GM18498 (cell line): Measurements from ENCODE around the gene SPP1.
"Not testable (repeated sequence)": the region's sequence is repeated elsewhere in the genome, so short reads cannot be mapped to it uniquely, and the experiment has no call there.

Experiments
- ATAC-seq: cut with Tn5 transposase; IDR thresholded peaks from one replicate; pipeline ENCODE4 v1.9.1; 2021; ENCODE audit warnings: mild to moderate bottlenecking, moderate library complexity; ENCODE audit not compliant: unreplicated experiment

Gene SPP1

DNA sequence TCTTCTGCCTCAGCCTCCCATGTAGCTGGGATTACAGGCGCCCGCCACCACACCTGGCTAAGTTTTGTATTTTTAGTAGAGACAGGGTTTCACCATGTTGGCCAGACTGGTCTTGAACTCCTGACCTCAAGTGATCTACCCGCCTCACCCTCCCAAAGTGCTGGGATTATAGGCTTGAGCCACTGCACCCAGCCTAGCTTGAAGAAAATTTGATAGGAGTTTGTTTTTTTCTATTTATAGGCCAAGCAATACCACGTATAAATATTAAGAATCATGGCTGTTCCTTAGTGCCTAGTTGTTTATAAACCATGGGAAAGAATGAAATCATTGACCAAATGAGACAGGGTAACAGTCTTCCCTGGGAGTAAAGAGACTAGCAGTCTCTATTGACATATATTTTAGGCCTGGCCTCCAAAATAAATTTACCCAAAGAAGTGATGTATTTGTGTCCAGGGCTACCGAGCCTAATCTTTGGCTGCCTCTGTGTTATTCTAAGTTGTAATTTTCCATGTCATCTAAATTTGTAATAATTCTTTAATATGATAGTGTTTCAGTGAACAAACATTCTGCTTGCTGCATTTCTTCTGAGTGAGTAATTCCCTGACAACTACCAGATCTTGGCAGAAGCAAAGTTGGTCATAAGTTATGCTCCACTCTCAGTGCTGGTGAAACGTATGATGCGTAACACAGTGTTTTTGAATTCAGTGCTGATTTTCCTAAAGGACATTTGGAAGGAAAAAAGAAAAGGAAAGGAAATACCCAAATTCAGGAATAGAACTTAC lies 42.2 kb downstream of the SPP1 start:
- no peak for ATAC-seq

DNA sequence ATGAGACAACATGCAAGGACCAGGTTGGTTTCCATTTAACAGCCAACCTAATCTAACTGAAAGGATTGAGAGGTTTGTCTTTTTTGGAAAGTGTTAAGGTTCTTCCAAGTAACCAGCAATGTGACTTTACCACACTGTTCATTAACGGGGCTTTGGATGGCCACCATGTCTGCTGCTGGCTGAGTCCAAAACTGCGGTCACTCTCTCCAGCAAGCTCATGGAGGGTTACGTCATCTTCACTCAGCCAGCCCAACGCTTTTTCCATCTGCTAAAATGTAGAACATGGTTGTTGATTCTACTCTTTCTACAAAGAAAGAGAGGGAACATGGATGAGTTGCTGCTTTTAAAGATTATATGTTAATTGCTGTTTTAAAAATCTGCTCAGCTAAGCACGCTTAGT lies 43.0 kb downstream of the SPP1 start:
- ATAC-seq, result no peak

DNA sequence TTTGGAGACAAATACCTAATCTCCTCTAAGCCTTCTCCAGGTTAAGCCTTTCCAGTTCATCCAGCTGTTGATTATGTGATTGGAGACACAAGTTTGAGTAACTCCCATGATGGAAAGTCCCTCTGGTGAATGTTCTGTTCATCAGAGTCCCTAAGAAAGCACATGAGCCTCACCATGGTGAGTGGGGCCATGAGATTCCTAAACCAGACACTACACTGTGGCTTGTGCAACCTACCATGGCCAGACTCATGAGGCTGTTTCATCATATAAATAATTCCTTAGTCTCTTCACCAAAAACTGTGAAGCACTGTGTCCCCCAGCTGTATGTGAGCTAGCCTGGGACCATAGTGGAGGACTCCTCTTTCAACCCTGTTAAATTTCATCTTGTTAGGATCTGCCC lies 46.3 kb downstream of the SPP1 start:
- no peak for ATAC-seq

- ATAC-seq, result no peak
These were observed 46.8 kb downstream of the SPP1 start for GRCh38 chr4:88022289-88022688.

- not testable (repeated sequence) for ATAC-seq
These were observed 50.6 kb downstream of the SPP1 start for GRCh38 chr4:88025868-88026661.

DNA sequence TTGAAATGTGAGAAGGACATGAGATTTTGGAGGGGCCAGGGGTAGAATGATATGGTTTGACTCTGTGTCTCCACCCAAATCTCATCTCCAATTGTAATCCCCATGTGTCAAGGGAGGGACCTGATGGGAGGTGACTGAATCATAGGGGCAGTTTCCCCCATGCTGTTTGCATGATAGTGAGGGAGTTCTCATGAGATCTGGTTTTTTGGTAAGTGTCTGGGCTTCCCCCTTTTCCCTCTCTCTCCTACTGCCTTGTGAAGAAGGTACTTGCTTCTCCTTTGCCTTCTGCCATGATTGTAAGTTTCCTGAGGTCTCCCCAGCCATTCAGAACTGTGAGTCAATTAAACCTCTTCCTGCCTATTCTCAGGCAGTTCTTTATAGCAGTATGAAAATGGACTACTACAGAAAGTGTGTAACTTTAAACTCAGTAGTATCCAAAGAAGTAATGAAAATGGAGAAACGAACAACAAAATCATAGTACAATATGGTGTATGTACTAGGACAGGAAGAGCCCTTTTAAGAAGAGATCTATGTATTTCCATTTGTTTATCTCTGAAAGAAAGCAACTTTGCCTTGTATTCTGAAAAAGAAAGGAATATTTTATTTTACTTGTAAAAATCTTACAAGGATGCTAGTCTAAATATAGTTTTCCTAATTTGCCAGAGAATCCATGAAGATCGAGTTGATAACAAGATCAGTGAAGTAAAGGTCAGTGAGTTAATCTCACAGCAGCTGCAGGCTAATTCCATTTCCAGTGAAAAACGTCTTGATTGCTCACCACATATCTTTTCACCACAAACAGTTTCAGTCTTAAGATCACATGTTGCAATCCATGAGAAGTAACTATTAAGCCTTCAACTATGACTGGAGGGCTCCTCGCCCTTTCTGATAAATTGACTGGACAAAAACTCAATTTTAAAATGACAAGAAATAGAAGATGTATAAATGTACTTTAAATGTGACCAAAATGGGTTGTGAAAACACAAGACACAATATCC lies 52.4 kb downstream of the SPP1 start:
- no peak for ATAC-seq

DNA sequence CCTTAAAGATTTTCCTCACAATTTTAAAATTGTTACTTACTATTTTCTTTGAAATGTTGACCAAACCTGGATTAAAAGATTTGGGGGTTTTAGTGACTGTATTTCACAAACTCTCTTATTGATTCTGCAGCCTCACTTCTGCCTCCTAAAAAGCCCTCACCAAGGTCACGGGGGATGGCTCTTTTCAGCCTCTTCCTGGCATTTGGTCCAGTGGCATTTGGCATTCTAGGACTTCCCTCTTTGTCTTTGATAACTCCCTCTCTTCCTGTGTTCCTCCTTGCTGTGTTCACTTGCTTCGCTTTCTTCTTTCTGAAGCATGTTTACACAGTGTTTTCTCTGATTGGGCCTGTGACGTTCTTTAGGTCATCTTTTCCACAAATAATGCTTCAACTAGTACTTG lies 53.4 kb downstream of the SPP1 start:
- ATAC-seq, result no peak

DNA sequence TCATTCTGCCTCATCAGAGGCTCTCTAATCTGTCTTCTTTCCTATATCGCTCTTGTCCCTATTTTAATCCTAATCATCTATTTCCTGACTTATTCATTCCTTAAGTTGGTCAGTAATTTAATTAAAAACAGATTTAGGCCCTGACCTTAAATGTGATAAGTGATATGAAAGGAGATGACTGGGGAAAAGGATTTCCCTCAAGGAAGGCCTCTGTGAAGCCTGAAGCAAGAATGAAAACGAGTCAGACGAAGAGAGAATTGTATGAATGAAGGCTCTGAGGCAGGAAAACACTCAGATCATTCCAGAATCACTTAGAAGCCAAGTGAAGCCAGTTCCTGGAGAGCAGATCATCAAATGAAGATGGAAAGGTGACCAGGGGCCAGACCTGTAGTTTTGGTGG lies 54.0 kb downstream of the SPP1 start:
- ATAC-seq, result no peak

GRCh38 chr4:88030565-88031310 lies 55.2 kb downstream of the SPP1 start:
- no peak for ATAC-seq
